ENCODE measurements around the gene KRT1.
"Not testable (repeated sequence)": the region's sequence is repeated elsewhere in the genome, so short reads cannot be mapped to it uniquely, and the experiment has no call there.

Gene KRT1
- total RNA-seq: 0.35 to 26.5 (median 9.5) reads per million in 3 experiments

DNA sequence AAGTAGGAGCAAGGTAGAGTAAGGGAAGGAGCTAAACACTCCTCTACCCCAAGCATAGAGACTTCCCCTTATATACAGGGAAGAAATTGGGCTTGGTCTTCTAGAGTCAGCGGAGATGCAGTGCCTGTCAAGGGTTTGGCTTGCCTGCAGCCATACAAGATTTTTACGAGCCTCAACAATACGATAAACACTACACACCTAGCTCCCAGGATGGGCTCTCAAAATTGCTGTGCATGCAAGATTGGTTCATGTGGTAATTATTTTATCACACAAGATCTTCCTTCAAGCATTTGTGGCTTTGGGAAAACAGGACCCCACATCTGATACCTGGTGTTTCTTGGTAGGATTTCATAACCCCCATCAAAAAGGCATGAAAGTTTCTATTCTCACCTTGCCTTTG is at the start of gene KRT1:
Gene KRT1 (minus strand): TSS at position 45 of the 400 bp plus-strand sequence. CDS start 59 bp downstream, outside the sequence.
- DNase-seq: no peak

DNA sequence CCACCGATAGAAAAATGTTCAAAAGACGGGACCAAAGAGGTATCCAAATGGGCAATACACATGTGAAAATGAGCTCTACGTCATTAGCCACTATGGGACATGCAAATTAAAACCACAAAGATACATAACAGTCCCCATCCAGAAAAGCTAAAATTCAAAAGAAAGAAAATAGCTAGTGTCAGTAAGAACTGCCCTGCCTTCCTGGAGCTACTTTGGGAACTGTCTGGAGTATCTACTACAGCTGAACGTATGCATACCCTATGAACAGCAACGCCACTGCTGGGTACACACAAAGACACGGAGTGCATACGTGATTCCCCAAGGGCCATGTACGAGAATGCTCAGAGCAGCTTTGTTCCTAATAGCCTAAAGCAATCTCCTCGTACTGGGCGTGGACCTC is 48.9 kb upstream of the KRT1 start:
- DNase-seq: no peak

DNA sequence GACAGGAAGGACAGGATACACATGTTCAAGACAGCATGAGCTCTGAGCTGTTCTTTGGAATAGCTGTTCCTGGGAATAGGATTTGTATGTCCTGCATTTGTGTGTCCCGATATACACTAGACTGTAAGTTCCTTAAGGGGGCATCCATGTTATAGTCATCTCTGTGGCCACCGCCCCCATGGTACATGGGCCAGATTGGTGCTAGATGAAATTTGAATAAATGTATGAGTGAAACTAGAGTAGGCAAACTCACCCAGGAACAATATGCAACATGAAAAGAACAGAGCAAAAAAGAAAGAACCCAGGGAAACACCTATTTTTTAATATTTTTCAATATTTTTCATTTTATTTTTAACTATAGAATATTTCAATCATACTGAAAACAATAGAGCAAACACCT is 48.2 kb upstream of the KRT1 start:
- DNase-seq: no peak

DNA sequence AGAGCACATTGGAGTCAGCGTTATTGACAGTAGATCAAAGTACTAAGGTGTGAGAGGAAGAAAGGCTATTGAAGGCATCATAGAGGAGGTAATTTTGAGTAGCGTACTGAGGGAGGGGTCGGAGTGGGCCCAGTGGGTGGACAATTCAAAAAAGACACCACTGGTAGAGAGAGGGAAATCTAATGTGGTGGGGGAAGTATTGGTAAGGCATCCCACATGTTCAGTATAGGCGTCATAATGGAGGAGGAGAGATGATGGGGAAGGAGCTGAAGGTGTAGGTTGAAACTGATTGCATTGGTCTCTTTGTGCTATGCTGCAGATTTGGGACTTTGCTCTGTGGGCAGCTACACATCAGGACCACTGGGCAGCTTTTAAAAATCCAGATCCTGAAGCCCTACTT is 46.8 kb upstream of the KRT1 start:
- DNase-seq: no peak

DNA sequence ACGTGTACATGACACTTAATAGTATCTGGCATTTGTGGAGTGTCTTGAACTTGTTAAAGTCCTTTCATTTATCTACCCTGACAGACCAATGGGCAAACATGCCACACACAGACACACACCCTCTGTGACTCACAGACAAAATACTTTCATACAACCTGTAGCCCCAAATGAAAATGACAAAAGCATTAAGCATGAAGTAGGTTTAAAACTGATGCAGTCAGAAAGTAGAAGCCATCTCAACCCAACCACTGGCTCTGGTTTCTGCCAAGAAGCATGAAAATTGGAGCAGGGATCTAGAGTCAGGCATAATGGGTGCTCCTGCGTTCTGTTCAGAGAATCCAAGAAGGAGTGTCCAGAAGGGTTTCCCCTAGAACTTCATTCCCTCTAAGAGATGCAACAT is 46.2 kb upstream of the KRT1 start:
- DNase-seq: no peak

DNA sequence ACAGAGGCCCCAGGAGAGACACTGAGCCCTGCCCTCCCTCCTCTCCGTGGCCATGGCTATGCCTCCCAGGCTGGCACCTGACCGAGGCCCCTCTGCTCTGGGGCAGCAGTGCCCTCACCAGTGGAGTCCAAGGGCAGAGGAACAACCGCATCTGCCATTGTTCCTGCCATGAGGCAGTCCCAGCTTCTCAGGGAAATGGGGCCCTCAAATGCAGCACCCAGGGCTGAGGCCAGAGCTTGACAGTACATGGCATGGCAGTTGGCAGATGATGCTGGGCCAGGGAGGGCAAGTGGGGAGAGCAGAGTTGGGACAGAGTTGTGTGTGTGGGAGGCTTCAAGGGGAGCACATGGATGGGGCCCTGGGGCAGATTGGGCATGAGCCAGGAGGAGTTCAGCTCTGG is 44.2 kb upstream of the KRT1 start:
- DNase-seq: no peak

DNA sequence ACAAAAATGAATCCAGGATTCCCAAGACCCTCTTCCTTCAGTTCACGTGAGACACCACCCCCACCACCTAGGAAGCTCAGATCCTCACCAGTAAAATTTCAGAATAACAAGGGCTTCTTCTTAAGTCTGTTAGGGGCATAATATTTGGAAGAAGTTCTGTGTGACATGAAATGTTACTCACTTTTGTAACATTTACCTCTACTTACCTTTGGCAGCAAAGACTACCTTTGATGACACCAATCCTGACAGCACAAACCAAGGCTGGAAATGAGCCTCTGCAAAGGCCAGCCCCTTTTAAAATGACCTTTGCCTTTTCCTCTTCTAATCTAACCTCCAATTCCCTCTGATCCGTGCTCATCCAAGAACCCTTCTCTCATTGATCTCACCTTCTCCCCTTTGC is 42.5 kb upstream of the KRT1 start:
- no peak for DNase-seq

DNA sequence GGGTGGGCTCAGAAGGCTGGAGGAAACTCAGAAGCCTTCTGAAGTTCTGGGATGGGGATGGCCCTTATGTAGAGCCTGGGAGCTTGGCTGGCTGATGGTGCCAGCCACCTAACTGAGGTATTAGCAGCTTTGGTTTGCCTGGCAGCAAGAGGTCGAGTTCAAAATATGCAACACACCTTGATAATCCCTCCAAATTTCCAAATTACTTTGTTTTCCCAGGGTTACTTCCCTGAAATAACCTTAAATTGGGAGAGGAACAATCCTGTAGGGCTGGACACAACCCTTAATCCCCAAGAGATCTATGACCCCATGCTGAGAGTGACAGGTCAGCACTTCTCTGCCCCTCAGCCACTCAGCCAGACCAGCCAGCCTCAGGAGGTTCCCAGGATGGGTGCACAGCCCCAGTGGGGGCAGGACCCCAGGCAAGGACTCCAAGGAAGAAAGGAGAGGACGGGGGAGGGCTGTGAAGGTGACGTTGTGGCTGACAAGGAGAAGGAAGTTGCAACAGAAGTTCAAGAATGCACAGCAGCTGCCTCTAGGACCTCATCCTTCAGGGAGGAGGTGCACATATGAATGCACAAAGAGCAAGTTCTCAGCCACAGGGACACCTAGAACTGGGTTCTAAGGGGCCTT is 41.7 kb upstream of the KRT1 start:
- no peak for DNase-seq

DNA sequence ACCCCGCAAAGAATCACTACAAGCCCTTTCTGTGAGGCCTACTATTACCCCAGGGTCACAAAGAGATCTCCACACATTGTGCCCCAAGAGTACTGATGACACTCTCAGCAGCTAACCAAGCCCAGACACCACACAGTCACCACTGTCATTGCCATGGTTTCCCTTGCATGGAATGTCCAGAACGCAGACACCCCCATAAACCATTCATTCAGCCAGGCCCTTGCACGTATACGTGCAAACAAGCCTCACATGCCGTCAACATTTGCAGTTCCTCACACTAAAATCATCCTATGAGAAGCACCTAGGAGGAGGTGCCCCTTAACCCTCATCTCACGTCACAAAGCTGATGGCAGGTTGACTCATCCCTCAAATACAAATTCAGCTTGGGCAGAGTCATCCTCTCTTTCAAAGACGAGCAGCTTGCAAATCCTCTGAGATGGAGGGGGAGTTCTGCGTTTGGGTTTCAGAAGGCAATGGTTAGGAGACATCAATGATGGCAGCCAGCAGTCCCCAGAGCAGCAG is 40.2 kb upstream of the KRT1 start:
- DNase-seq: no peak

DNA sequence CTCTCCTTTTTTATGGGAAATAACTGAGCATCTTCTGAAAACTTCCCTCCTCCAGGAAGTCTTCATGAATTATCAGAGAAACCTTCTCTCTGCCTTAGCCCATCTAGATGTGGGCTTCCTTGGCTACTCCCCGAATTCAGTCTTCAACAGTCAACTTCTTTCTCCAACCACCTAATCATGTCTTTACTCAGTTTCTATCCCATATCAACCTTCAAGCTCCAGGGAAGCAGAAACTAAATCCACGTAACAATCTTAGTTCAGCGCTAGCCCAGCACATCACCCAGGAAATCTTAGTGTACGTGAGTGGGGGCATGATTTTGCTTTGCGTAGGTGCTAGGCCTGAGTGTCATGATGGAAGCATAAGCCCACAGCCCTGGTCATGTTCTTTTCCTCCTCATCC is 35.9 kb upstream of the KRT1 start:
- no peak for DNase-seq

DNA sequence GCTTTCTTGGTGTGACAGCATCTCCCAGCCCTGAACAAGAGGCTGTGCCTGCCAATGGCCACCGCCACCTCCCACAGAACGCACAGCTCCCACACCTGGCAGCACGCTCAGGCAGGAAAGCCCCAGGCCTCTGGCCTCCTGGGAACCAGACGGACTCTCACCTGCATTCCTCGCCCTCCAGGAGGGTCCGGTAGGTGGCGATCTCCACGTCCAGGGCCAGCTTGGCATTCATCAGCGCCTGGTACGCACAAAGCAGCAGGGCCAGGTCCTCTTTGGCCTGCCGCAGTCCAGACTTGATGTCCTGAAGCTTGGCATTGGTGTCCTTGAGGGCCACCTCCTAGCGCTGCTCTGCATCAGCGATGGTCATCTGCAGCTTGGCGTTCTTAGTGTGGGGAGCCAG is 35.2 kb upstream of the KRT1 start:
- DNase-seq: no peak

DNA sequence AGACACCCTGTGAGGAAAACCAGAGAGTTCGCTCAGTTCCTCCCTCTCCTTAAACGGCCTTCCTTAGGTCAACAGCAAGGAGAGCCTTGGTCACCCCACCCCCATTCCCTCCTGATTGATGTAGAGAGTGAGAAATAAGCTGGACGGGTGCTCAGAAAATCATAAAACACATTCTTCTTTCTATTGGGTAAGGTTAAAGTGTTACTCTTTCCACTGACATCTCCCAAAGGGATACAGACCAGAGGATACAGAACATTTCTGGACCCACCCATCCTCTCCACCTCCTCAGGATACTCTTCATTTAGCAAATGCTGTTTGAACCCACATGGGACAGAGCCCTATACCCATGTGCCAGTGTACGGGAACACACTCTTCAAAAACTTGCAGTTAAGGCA is 34.7 kb upstream of the KRT1 start:
- no peak for DNase-seq

DNA sequence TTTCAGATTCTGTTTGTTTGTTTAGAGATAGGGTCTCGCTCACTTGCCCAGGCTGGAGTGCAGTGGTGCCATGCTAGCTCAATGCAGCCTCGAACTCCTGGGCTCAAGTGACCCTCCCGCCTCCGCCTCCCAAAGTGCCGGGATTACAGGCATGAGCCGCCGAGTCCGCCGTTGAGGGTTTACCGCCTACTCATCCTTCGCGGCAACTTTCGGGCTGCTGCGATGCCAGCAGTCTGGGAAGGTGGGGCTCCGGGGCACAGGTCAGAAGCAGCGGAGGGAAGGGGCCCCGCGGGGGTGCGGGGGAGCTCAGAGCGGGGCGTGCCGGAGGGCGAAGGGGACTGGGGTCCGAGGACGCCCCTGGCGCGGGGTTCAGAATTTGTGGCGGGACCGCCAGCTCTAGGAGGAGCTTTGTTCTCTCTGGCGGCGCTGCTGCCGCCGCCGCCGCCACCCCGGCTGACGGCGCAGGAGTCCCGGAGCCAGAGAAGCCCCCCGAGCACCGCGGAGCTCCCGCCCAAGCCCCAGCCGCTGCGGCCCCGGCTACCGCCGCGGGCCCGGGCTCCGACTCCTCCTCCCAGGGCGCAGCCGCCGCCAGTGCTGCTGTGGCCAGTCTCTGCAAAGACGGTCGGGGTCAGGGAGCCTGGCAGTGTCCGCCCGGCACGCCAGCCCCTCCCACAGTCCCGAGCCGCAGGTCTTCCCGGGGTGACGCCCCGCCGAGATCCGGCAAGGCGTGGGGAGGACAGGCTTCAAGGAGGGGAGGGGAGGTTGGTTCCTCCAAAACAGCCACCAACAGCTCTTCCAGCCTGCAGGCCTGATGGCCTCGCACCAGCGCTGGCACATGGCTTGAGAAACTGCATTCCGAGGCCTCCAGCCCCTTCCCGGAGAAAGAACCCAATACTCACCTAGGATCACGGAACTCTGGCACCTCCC is 34.0 kb upstream of the KRT1 start:
- DNase-seq: no peak

DNA sequence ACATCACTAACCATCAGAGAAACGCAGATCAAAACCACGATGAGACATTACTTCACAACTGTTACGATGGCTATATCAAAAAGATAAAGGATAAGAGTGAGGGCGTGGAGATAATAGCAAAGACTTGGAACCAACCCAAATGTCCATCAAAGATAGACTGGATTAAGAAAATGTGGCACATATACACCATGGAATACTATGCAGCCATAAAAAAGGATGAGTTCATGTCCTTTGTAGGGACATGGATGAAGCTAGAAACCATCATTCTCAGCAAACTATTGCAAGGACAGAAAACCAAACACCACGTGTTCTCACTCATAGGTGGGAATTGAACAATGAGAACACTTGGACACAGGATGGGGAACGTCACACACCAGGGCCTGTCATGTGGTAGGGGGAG is 31.9 kb upstream of the KRT1 start:
- DNase-seq: not testable (repeated sequence)

DNA sequence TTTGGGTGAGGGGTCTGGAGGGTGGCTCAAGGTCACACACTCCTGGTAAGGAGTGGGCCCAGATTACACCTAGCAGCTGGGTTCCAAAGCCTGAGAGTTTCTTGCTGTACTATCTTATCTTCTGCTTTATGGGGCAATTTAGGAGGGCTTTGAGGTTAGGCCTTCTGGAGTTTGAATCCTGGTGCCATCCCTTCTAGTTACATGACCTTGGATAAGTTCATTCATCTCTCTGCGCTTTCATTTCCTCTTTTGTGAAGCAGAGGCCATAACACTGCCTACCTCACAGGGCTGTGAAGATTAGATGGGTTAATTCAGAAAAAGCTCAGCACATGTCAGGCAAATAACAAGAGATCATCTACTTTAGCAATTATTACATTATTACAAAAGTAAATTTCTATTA is 30.5 kb upstream of the KRT1 start:
- no peak for DNase-seq

DNA sequence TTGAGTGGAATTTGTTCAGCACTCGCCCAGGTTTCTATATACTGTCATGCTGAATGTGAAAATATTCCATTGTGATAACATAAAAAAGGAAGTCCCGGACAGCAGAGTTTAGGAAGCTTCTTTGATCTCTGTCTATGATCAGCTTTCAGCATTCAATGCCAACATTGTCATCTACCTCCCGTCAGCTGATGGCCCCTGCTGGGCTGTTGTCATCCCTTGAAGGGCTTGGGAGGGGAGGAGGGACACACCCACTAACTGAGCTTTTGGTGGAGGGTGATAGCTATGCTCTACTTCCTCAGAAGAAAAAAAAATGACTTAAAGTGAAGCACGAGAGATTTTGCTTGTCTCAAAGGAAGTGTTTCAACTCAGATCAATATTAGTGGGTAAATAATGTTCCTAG is 27.8 kb upstream of the KRT1 start:
- no peak for DNase-seq

DNA sequence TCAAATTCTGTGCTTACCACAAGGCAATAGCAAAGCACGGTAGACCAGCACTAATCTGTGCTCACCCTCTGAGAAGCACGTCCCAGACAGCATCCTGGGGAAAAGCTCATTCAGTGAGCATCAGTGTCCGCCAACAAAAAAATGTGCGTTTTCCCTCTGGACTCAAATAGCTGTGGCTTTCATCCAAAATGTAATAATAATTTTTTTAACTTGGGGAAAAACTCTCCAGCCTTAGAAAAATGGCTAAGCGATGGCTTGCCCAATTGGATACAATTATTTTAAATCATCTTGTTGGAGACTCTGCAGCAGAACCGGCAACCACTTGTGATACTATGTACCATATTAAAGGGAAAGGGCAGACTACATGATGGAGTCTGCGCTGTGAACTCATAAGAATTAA is 24.3 kb upstream of the KRT1 start:
- DNase-seq: no peak

DNA sequence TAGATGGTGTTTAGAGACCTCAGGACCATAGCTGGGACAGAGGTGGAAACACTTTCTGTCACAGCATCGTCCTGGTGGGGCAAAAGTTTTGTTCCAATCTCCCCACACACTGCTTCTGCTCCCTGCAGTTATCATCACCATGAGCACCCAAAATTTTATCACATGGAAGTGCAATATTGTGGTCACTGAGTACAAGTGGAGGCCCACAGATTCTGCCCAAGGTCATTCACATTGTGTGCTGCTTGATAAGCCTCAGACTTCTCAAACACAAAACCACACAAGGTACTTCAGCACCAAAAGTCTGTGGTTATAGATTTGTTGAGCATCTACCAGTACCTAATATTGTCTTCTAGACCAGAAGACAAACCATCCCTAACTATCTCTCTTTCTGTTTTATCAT is 23.7 kb upstream of the KRT1 start:
- no peak for DNase-seq

DNA sequence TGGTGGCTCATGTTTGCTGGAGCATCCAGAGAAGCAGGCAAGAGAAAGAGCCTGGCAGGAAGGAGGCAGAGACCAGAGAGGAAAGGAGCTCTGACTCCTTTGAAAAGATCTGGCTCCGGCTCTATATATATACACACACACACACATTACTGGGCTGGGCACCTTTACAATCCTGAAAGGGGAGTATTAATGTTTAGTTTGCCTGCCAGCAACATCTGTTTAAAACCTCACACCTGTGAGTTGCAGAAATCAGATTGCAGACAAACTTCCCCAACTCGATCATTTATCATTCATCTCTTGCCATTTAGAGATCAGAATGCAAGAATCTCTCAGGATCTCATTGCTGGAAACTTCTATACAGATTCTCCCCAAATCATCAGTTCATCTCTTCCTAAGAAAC is 23.2 kb upstream of the KRT1 start, which contains the start of gene KRT77:
Gene KRT77 (minus strand): TSS at position 101 of the 400 bp plus-strand sequence. CDS start 90 bp downstream, at position 11.
- no peak for DNase-seq

DNA sequence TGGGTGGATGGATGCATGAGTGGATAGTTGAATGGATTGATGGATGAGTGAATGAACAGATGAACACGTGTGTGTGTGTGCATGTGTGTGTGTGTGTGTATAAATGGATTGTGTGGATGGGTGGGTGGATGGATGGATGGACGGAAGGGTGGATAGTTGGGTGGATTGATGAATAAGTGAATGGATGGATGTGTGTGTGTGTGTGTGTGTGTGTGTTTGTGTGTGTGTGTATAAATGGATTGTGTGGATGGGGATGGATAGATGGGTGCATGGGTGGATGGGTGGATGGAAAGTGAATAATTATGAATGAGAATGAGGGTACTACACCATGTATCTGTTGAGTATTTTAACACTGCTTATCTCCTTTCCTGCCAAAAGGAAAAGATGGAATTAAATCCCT is 22.1 kb upstream of the KRT1 start:
- DNase-seq: no peak

DNA sequence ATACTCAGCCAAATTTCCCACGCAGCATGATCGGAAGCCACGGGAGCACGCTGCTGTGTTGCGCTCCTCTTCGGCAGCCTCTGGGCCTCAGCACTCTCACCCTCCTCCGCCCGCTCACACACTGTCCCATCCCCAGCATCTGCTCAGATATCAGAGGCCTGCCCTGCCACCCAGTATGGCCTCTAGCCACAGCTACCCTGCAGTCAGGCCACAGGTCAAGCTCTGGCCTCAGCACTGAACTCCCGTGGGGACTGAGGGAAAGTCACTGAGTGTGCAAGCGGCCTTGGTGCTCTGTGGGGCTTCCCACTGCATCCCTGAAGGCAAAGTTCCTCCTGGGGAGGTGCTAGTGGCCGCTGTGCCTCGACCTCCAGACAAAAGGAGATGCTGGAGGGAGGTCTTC is 21.1 kb upstream of the KRT1 start:
- DNase-seq: no peak

DNA sequence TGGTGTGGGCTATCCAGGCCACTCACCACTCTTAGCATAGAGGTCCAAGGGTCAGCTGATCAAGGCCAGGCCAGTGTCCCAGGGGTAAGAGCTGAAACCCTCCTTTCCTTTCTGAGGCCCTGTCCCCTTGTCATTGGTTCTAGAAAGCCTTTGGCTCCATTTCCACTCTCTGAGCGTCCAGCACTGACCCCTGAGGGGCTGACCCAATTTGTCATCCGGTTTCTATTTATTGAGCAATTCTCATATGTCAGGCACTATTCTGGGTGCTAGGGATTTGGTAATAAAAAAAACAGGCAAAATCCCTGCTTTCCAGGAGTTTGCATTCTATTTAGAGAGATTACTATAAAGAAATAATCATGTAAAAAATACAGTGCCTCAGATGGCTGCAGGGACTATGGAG is 19.8 kb upstream of the KRT1 start:
- DNase-seq: no peak

DNA sequence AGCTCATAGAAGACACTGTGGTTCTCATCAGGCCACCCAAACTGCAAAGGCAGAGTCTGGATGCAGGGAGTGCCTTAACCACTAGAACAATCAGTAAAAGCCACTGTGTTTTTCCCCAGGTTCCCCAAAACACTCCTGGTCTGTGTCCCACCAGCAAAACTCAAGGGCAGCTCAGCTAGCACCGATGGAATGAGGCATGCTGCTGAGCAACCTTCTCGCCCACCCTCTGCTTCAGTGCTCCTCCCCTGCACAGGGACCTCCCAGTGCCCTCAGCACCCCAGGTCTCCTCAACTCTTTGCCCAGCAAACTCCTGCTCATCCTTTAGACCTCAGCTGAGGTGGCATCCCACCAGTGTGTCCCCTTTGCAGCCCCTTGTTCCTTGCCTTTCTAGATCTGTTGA is 19.2 kb upstream of the KRT1 start:
- no peak for DNase-seq
